Measurements from ENCODE around the gene OR4K5.

DNA sequence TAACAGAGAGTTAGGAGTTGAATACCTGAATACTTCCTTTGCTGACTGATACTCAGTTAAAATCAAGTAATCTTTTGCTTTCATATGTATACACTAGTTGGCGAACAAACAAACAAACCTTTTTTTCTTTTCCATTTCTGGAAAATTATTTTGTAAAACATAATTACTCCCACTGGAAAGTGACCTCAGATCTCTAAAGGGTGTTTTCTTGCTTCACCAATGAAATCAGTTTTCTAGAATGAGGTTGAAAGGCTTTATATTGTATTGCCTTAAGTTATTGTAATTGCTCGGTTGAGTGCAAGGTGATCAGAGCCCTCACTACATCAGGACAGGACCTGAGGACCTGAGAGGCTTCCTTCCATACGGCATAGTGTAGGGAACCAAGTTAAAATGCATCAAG is 10.2 kb downstream of the OR4K5 start, which contains the start of gene OR4K1:
- TF ChIP-seq, protein P1, sequence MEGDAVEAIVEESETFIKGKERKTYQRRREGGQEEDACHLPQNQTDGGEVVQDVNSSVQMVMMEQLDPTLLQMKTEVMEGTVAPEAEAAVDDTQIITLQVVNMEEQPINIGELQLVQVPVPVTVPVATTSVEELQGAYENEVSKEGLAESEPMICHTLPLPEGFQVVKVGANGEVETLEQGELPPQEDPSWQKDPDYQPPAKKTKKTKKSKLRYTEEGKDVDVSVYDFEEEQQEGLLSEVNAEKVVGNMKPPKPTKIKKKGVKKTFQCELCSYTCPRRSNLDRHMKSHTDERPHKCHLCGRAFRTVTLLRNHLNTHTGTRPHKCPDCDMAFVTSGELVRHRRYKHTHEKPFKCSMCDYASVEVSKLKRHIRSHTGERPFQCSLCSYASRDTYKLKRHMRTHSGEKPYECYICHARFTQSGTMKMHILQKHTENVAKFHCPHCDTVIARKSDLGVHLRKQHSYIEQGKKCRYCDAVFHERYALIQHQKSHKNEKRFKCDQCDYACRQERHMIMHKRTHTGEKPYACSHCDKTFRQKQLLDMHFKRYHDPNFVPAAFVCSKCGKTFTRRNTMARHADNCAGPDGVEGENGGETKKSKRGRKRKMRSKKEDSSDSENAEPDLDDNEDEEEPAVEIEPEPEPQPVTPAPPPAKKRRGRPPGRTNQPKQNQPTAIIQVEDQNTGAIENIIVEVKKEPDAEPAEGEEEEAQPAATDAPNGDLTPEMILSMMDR (IDR thresholded peaks at IDR 0.05) = no peak
- TF ChIP-seq POLR2AphosphoS5 (IDR thresholded peaks at IDR 0.05) (no peak), EP300 (IDR thresholded peaks at IDR 0.05) (no peak), POLR2A (IDR thresholded peaks at IDR 0.05) (no peak)

Measured in upper lobe of left lung (tissue), 4 donors.